Measurements from ENCODE around the gene CLN5. TPM values are rescaled to one million over a fixed set of nuclear protein-coding genes. Genes with fewer than 3 reads are reported as not detected.
"Not testable (repeated sequence)": the region's sequence is repeated elsewhere in the genome, so short reads cannot be mapped to it uniquely, and the experiment has no call there.

Gene CLN5
- total RNA-seq (2014; rRNA removed; shearing (Covaris generic)), result 21.3 and 23.3 TPM in 2 replicates

- DNase-seq (ENCODE audit: low read depth), result peak; percentile 89
Observed at GRCh38 chr13:76991796-76992547, at the start of gene CLN5. Gene CLN5, plus strand, starts transcription at chr13:76992081. Its CDS starts 18 bp downstream, at chr13:76992099.

GRCh38 chr13:76942363-76942762 is 49.5 kb upstream of the CLN5 start:
- DNase-seq (ENCODE audit: low read depth), result no peak

GRCh38 chr13:76943646-76944045 is 48.2 kb upstream of the CLN5 start:
- DNase-seq (ENCODE audit: low read depth), result no peak

GRCh38 chr13:76944456-76944855 is 47.4 kb upstream of the CLN5 start:
- DNase-seq (ENCODE audit: low read depth), result peak; percentile 70

GRCh38 chr13:76948149-76948548 is 43.7 kb upstream of the CLN5 start, which contains the start of gene ACOD1:
Gene ACOD1, plus strand, starts transcription at chr13:76948511. Its CDS starts 48 bp downstream, at chr13:76948559.
- DNase-seq (ENCODE audit: low read depth), result no peak

- DNase-seq (ENCODE audit: low read depth), result no peak
Observed at GRCh38 chr13:76950101-76950500, 41.8 kb upstream of the CLN5 start.

GRCh38 chr13:76953968-76954367 is 37.9 kb upstream of the CLN5 start:
- no peak for DNase-seq (ENCODE audit: low read depth)

GRCh38 chr13:76954538-76954937 is 37.3 kb upstream of the CLN5 start:
- DNase-seq (ENCODE audit: low read depth), result no peak

- DNase-seq (ENCODE audit: low read depth), result no peak
Observed at GRCh38 chr13:76955193-76955592, 36.7 kb upstream of the CLN5 start.

GRCh38 chr13:76955661-76956060 is 36.2 kb upstream of the CLN5 start:
- no peak for DNase-seq (ENCODE audit: low read depth)

- DNase-seq (ENCODE audit: low read depth), result no peak
Observed at GRCh38 chr13:76958841-76959432, 32.9 kb upstream of the CLN5 start.

- DNase-seq (ENCODE audit: low read depth), result not testable (repeated sequence)
Observed at GRCh38 chr13:76959734-76960133, 32.1 kb upstream of the CLN5 start.

- DNase-seq (ENCODE audit: low read depth), result peak; percentile 80
Observed at GRCh38 chr13:76965759-76966421, 26.0 kb upstream of the CLN5 start.

GRCh38 chr13:76967031-76967430 is 24.9 kb upstream of the CLN5 start:
- no peak for DNase-seq (ENCODE audit: low read depth)

- DNase-seq (ENCODE audit: low read depth), result no peak
Observed at GRCh38 chr13:76968041-76968440, 23.8 kb upstream of the CLN5 start.

GRCh38 chr13:76969488-76970365 is 22.2 kb upstream of the CLN5 start:
- DNase-seq (ENCODE audit: low read depth), result peak; percentile 39

GRCh38 chr13:76971215-76971614 is 20.7 kb upstream of the CLN5 start:
- DNase-seq (ENCODE audit: low read depth), result no peak

- no peak for DNase-seq (ENCODE audit: low read depth)
Observed at GRCh38 chr13:76971851-76972829, 19.7 kb upstream of the CLN5 start.

GRCh38 chr13:76973920-76974617 is 17.8 kb upstream of the CLN5 start:
- no peak for DNase-seq (ENCODE audit: low read depth)

- DNase-seq (ENCODE audit: low read depth), result no peak
Observed at GRCh38 chr13:76974618-76974975, 17.3 kb upstream of the CLN5 start.

All from M059J (cell line).